Upper lobe of left lung (tissue), 4 donors: ENCODE data around the gene DMBT1.

ENCODE experiments used
- POLR2A ChIP-seq, 4 donors: fragments of 450-650 bp; IDR thresholded peaks; one replicate each; pipeline ENCODE4 v1.5.1; 2016 to 2017; ENCODE audit warnings: antibody characterized with exemption in 4 of 4, mild to moderate bottlenecking in 2 of 4
- TF ChIP-seq, protein P1 (sequence below), 6 experiments: fragments of 450-650 bp in 4 of 6; fragments of 200-600 bp in 2 of 6; sonication (generic) in 2 of 6; IDR thresholded peaks; one replicate each; pipeline ENCODE4 v1.5.1; 2016 to 2019; ENCODE audit warnings: antibody characterized with exemption in 6 of 6

DNA sequence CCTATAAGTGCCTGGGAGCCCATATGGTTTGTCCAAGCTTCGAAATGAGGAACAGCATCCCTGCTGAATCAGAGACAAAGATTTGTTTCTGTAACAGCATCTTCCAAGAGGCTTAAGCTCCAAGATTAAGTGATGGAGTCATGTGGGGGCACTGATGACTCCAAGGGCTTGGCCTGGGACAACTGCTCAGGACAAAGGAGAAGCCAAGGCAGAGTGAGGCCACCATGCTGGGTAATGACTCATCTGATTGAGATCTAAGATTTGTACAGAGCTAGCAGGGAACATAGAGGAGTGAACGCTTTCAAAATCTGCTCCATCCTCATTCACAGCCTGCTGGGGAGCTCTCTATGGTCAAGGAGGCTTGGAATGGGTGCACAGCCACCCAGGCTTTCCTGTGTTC is 89.8 kb downstream of the DMBT1 start:
- TF ChIP-seq, protein P1, sequence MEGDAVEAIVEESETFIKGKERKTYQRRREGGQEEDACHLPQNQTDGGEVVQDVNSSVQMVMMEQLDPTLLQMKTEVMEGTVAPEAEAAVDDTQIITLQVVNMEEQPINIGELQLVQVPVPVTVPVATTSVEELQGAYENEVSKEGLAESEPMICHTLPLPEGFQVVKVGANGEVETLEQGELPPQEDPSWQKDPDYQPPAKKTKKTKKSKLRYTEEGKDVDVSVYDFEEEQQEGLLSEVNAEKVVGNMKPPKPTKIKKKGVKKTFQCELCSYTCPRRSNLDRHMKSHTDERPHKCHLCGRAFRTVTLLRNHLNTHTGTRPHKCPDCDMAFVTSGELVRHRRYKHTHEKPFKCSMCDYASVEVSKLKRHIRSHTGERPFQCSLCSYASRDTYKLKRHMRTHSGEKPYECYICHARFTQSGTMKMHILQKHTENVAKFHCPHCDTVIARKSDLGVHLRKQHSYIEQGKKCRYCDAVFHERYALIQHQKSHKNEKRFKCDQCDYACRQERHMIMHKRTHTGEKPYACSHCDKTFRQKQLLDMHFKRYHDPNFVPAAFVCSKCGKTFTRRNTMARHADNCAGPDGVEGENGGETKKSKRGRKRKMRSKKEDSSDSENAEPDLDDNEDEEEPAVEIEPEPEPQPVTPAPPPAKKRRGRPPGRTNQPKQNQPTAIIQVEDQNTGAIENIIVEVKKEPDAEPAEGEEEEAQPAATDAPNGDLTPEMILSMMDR (IDR thresholded peaks at IDR 0.05) = no peak
- no peak for TF ChIP-seq POLR2A (IDR thresholded peaks at IDR 0.05)
